GM21360 (cell line): ENCODE measurements around the gene NPC1L1.
"Not testable (repeated sequence)": the region's sequence is repeated elsewhere in the genome, so short reads cannot be mapped to it uniquely, and the experiment has no call there.

Experiments used
- ATAC-seq: cut with Tn5 transposase; IDR thresholded peaks from one replicate; pipeline ENCODE4 v1.9.1; 2021; ENCODE audit warnings: mild to moderate bottlenecking, moderate library complexity; ENCODE audit not compliant: unreplicated experiment

NPC1L1 gene

DNA sequence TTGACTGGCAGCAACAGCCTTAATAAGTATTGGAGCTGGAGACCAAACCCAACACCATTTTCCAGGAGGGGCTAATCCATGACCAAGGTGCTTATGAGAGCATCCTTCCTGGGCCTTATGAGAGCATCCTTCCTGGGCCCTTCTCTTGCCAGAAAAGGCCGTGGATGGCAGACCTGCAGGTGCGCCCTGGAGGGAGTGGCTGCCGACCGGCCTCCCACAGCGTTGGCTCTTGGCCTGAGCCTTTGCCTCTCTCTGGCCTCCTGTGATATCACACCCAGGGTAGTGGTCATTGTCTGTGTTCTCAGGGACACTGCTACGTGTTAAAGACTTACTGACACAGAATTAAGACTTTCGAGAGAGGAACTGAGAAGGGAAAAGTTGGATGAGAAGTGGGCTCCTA lies 28.4 kb downstream of the NPC1L1 start:
- no peak for ATAC-seq

DNA sequence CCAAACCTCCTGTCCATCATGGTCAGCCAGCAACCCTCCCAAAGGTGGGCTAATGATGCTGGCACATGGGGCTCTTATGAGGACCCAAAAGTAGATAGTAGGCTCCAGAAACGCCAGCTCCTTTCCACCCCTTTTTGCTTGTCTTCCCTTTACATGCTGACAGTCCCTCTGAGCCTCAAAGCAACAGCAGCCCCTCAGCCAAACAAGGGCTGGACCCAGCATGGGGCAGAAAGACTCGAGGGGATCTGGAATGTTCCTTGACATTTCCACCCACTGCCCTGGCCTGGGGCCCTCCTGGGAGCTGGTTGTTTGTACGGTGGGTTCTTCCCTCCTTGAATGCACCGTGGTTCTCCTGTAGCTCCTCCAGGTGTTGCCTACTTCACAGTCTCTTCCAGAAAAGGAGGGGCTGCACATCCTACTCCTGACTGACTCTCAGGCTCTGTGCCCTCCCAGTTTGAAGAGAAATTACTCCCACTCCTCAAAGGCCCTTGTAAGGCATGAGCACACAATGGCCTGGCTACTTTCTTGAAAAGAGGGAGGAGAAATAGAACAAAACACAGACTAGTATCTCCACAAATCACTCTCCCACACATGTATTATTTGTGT lies 29.2 kb downstream of the NPC1L1 start:
- ATAC-seq, result no peak

DNA sequence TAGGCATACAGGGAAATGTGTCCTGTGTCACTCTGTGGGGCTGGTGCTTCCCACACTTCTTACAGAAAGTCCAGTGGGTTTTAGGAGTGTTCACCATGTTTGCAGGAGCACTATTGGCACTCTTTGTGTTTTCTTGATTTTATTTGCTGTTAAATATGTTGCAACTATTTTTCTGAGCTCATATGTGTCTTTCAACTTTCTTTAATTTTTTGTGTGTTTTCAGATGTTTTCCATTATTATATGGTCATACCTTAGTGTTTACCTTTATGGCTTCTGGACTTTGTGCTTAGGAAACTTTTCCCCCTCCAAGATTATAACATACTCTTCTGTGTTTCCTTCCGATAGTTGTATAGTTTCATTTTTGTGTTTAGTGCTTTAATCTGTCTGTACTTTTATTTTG lies 29.9 kb downstream of the NPC1L1 start:
- no peak for ATAC-seq

DNA sequence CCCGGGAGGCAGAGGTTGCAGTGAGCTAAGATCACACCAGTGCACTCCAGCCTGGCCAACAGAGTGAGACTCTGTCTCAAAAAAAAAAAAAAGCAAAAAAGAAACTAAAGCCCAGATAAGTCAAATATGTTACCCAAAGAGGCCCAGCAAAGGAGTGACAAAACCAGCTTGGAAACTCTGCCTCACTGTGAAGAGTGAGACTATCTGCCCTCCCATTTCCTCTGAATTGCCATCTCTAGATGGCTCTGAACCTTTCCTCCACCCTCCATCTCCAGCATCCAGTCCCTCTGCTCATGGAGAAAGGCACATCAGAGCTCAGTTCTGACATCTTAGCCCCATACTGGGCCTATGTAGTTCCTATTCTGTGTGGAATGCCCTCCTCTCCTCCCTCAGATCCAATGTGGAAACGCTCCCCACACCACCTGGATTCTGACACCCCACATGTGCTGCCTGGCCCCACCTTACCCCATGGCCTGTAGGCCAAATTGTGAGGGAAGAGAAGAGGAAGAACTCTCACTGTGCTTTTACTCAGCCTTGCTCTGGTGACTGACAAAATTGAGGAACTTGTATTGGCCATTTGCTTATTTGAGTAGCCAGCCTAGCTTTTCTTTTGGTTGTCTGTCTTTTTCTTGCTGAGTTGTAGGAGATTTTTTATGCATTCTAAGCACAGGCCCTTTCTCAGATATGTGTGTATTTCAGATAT lies 32.7 kb downstream of the NPC1L1 start:
- no peak for ATAC-seq

DNA sequence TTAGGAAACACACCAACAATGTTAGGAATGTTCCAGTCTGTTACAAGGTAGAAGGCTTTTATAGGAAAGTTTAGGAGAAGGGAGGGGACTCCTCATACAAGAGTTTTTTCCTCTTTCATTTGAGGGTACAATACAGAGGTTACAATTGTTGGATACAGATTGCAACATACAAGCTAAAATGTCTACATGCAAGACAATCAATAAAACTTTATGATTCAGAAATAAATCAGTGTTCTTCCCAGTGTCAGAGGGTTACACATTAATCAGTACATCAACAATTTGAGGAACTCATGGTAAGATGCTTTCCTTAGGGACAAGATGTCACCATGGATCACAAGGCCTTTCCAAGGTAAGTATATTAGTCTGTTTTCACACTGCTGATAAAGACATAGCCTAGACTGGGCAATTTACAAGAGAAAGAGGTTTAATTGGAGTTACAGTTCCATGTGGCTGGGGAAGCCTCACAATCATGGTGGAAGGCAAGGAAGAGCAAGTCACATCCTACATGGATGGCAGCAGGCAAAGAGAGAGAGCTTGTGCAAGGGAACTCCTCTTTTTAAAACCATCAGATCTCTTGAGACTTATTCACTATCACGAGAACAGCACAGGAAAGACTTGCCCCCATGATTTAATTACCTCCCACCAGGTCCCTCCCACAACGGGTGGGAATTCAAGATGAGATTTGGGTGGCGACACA lies 34.4 kb downstream of the NPC1L1 start:
- not testable (repeated sequence) for ATAC-seq

DNA sequence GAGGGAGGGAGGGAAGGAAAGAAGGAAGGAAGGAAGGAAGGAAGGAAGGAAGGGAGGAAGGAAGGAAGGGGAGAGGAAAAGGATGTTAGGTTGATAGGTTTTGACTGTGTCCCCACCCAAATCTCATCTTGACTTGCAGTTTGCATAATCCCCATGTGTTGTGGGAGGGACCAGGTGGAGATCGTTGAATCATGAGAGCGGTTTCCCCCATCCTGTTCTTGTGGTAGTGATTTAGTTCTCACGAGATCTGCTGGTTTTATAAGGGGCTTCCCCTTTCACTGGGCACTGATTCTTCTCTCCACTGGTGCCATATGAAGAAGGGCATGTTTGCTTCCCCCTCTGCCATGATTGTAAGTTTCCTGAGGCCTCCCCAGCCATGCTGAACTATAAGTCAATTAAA lies 35.5 kb downstream of the NPC1L1 start:
- no peak for ATAC-seq

DNA sequence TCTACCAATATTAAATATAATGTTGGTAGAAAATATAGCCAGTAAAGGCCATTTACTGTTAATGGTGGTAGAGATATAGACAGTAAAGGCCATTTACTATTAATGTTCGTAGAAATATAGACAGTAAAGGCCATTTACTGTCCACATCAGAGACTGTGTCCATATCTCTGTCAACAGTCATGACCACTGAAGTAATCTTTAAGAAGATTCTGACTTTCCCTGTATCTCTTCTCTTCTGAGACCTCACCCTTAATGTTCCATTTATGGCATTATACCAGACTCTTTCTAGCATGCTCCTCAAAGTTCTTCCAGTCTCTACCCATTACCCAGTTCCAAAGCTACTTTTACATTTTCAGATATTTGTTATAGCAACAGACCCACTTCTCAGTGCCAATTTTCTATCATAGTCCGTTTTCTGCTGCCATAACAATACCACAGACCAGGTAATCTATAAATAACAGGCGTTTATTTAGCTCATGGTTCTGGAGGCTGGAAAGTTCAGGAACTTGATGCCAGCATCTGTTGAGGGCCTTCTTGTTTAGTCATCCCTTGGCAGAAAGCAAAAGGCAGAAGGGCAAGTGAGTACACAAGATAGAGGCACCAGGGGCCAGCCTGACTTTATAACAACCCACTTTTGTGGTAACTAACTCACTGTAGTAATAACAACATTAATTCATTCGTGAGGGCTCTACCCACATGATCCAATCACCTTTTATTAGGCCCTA lies 42.7 kb downstream of the NPC1L1 start:
- no peak for ATAC-seq

DNA sequence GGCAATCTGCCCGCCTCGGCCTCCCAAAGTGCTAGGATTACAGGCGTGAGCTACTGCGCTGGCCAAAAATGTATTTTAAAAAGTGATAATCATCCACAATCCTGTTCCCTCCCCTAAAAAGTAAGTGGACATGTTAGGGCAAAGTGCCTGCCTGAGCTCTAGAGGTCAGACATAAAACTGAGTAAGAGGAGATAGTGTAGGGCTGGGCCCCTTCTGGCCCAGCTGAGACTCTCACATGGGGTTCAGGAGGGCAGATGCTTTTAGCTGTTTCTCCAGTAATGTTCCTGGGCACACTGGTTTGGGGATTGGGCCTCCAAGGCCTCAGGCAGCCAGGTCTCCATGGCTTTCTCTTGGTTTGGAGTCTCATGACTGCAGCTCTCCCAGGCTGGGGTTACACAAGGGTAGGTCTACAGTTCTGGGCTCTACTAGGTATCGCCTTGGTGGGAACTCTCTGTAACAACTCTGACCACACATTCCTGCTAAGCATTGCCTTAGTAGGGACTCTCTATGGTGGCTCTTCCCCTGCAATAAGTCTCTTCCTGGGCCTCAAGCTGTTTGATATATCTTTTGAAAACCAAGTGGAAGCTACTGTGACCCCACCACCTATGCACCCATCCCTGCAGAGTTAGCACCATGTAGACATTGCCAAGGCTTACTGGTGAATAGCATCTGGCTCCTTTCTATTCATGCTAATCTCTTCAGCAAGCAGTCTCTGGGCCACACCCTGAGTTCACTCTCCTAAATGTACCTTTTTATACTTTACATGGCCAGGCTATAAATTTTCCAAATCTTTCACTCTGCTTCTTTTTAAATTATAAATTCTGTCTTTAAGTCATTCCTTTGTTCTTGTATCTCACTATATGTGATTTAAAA lies 43.7 kb downstream of the NPC1L1 start:
- no peak for ATAC-seq

DNA sequence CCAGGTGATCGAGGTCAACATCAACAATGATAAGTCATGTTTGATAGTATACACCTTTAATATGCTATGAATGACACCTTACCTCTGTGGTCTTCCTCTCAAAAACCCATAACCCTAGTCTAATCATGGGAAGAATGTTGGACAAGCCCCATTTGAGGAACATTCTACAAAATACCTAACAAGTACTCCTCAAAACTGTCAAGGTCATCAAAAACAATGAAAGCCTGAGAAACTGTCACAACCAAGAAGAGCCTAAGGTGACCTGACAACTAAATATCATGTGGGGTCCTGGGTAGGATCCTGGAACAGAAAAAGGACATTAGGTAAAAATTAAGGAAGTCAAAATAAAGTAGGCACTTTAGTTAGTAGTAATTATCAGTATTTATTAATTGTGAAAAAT lies 44.7 kb downstream of the NPC1L1 start:
- no peak for ATAC-seq

DNA sequence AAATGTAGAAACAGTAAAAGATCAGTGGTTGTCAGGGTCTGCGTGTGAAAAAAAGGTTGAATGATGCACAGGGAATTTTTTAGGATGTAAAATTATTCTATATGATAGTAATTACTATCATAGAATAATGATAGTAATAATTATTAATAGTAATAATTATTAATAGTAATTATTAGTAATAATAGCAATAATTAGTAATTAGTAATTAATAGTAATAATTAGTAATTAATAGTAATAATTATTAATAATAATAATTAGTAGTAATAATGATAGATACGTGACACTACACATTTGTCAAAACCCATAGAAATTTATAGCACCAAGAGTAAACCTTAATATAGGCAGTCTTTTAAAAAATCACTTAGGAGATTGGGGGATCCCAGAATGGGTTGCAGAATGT lies 46.2 kb downstream of the NPC1L1 start:
- ATAC-seq, result no peak

DNA sequence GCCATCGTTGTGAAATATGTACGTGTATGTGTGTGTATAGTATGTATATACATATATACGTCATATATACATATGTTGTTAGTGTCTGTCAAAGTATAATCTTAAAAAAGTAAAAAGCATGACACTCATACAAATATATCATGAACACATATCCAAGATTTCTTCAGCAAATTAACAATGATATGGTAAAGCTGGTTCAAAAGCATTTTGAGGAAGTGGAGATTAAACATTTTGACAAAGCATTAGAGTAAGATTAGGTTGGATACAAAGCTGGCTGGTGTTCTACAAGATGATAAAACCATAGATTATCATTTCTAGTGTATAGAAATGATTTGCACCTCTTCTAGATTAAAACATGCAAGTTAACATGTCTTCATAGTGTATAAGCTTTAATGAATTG lies 49.9 kb downstream of the NPC1L1 start:
- no peak for ATAC-seq

DNA sequence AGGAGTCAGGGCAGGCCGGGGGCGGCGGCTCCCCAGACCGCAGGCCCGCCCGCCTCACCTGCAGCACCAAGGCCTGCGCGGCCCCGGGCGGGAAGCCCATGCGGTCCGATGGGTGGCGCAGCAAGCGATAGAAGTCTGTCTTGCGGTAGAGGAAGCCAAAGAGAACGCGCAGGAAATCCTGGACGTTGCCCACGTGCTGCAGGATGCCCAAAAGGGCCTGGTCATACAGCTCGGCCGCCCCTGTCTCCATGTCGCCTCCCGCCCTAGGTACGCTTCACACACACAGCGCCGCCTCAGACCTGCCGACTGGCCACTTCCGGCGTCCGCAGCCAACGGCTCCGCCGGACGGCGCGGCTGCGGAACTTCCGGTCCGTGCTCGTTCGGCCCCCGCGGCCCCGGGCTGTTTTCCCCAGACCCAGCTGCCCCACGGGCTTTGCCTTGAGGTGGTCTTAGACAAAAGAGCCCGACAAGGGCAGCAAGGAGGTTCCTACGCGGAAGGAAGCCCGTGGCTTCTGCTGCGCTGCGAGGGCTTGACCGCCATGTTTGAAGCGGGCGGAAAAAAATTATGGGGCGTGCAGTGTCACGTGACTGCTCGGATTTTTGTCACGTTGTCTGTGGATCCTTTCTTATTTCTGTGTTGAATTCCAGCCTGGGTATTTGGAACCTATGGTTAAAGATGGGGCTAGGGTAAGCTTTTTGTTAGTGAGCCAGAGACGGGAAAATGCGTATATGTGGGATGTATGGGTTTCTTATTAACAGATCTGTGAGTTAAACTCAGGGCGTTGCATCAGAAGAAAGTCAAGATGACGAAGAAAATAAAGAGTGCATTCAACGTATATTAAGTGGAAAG lies 50.6 kb downstream of the NPC1L1 start, which contains the start of gene NUDCD3:
Gene NUDCD3, minus strand, starts transcription at position 308 of the 850 bp plus-strand sequence. Its CDS starts 58 bp downstream, at position 250.
- peak; percentile 82 for ATAC-seq

DNA sequence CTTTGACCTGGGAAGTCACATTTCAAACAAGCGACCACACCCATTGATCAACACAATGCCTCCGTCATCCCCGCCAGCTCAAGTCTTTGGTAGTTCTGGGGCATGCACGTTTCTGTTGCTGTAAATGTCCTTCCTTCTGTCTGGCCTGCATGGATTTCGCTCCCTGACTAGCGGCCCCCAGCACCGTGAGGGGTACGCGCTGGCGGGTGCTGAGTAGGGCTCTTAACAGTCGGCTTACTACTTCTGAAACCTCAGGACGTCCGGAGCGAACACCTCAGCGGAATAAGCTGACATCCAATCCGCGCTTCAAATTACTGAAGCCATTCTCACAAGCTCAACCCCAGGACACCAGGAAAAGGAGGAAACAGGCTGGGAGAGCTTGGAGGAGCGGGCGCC lies 51.2 kb downstream of the NPC1L1 start:
- peak; percentile 18 for ATAC-seq

DNA sequence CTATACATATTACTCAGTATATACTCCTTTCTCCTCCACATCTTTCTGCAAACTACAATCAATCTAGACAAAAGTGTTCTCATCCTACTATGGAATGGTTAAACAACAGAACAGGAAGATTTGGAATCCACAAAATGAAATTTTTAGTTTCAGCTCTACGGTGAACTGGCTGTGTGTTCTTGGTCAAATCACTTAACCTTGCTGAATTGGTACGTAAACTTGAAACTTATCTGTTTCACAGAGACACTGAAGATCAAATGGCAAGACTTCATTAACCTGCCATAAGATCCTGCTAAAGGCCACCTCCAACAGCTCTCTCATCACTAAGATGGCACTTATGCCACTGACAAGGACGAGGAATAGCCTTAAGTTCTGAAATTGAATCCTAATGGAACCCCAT lies 52.2 kb downstream of the NPC1L1 start:
- no peak for ATAC-seq

DNA sequence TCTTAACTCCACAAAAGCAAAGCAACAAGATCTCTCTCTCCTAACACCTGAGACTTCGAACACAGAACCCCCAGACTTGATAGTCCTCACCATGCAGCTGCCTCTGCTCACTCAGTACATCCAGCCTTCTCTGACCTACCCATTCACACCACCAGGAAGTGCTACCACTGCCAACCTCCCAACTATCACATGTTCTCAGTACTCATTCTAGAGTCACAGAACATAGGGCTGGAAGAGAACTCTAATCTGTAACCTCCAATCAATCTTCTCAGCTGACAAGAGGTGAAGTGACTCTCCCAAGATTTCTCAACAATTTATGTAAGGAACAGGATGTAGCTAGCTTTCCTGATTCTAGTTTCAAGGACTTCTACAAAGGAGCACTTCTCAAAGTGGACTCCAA lies 54.4 kb downstream of the NPC1L1 start:
- ATAC-seq, result no peak

DNA sequence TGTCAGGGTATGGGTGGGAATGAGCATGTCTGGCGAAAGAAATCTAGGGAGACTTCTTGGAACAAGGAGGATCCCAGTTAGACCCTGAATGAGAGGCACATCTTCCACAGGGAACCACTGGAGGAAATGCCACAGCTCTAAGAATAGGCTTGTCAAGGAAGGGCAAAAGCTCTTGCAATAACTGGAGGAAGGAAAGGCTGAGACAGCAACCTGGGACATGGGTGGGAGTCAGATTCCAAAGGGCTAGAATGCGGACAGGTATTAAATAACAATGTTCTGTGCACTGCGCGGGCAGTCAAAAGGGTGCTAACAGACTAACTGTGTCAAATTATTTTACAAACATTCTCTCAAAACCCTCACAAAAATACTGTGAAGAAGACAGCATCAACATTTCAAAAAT lies 55.1 kb downstream of the NPC1L1 start:
- ATAC-seq, result no peak

DNA sequence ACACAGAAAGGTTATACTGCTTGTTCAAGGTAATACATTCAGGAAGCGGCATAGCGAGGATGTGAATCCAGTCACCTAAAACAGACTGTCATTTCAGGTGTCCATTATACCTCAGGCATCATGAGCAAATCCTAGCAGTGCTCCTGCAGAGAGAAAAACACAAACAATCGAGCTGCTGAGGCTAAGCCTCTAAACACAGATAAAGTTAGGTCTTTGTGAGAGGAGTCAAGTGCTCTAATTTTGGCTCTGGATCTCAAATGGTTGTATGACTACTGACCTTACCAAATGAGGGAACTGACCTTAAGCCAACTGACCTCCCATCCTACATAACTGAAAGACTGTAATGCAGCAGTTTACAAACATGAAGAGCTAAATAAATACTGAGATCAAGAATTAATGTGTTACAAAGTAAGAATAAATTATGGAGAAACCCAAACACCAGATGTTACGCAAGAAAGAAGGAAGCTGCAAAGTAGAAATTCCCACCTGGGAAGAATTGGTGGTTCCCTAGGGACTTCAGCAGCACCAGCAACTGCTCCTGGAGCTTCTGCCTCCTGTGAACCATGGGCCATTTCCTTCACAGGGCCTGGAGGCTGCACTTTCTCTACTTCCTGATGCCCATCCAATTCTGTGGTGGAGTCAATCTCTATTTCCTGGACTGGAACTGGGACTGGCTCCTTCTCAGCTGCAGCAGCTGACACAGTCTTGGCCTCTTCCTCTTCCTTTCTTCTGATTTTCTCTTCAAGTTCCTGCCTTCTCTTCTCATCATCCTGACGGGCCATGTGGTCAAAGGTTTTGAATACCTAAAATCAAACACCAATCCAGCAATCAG lies 56.4 kb downstream of the NPC1L1 start:
- ATAC-seq, result no peak
